BLaER1 treated with 17β-estradiol and CSF1 and Interleukin-3, amounts not matched to agents 10 nM and 100 nM (cell line): ENCODE data around the gene FFAR1.
A peak's percentile ranks its signal among the peaks of the same experiment; 100 is the strongest.

Source experiments
- H3K27ac ChIP-seq, 11 experiments: shearing (Covaris generic); formaldehyde crosslinking; 2 replicates each; pipeline ENCODE4 v1.8.1; 2022
- H3K27me3 ChIP-seq, 11 experiments: shearing (Covaris generic); formaldehyde crosslinking; 2 replicates each; pipeline ENCODE4 v1.8.1; 2022
- H3K36me3 ChIP-seq, 11 experiments: shearing (Covaris generic); formaldehyde crosslinking; 2 replicates each; pipeline ENCODE4 v1.8.1; 2022
- H3K4me1 ChIP-seq, 10 experiments: shearing (Covaris generic); formaldehyde crosslinking; 2 replicates each; pipeline ENCODE4 v1.8.1; 2022
- H3K4me2 ChIP-seq, 11 experiments: shearing (Covaris generic); formaldehyde crosslinking; 2 replicates each; pipeline ENCODE4 v1.8.1; 2022
- H3K4me3 ChIP-seq, 10 experiments: shearing (Covaris generic); formaldehyde crosslinking; 2 replicates each; pipeline ENCODE4 v1.8.1; 2022
- H3K9ac ChIP-seq, 11 experiments: shearing (Covaris generic); formaldehyde crosslinking; 2 replicates each; pipeline ENCODE4 v1.8.1; 2022
- H3K9me3 ChIP-seq, 11 experiments: shearing (Covaris generic); formaldehyde crosslinking; replicated peaks in 1 of 11; 2 replicates each; pipeline ENCODE4 v1.8.1; 2022
- H4K20me1 ChIP-seq, 11 experiments: shearing (Covaris generic); formaldehyde crosslinking; 2 replicates each; pipeline ENCODE4 v1.8.1; 2022
- Cebpa-rat ChIP-seq, 11 experiments: shearing (Covaris generic); IDR thresholded peaks; 2 replicates each; pipeline ENCODE4 v1.8.1; 2022

The FFAR1 gene

GRCh38 chr19:35348911-35349611 is 1.4 kb downstream of the FFAR1 start:
- H3K9ac ChIP-seq = peak overlapping the region; percentile 70 to 84 (median 77); a peak in 21 of 22 replicates
- H3K4me1 ChIP-seq = peaks cover 95 to 100% (median 99%) of the 10 kb centered on the region in 10 experiments
- peaks cover 0 to 25% (median 19%) of the 10 kb centered on the region in 11 experiments; a peak in 19 of 22 replicates for H3K36me3 ChIP-seq
- H3K27me3 ChIP-seq = no peaks in the 10 kb centered on the region
- H3K4me2 ChIP-seq = peak overlapping the region; percentile 80 to 98 (median 92)
- no peaks in the 10 kb centered on the region for H3K9me3 ChIP-seq
- H3K27ac ChIP-seq = peak overlapping the region; percentile 81 to 97 (median 91)
- H3K4me3 ChIP-seq = peak overlapping the region in 7 of 10 experiments; percentile 0 to 66 (median 49); a peak in 11 of 20 replicates
- no peak for TF ChIP-seq Cebpa-rat (IDR thresholded peaks at IDR 0.05)
- peaks cover 0 to 5% (median 0%) of the 10 kb centered on the region in 11 experiments; a peak in 1 of 22 replicates for H4K20me1 ChIP-seq

- Histone ChIP-seq H3K9ac (peak overlapping the region; percentile 70 to 84 (median 77); a peak in 21 of 22 replicates), H3K4me3 (peak overlapping the region in 9 of 10 experiments; percentile 0 to 66 (median 47); a peak in 11 of 20 replicates), H3K4me2 (peak overlapping the region; percentile 80 to 98 (median 92))
These were observed 2.2 kb downstream of the FFAR1 start for GRCh38 chr19:35349614-35350521.

GRCh38 chr19:35350591-35350990 is 2.9 kb downstream of the FFAR1 start:
- H3K9me3 ChIP-seq = no peaks in the 10 kb centered on the region

More at GRCh38 chr19:35349614-35350521, 2.2 kb downstream of the FFAR1 start:
- no peaks in the 10 kb centered on the region for H3K9me3 ChIP-seq
- TF ChIP-seq Cebpa-rat (IDR thresholded peaks at IDR 0.05) = no peak
- peak overlapping the region; percentile 81 to 97 (median 91) for H3K27ac ChIP-seq
- H3K4me1 ChIP-seq = peaks cover 90 to 100% (median 95%) of the 10 kb centered on the region in 10 experiments
- H4K20me1 ChIP-seq = no peaks in the 10 kb centered on the region; a peak in 1 of 22 replicates
- peaks cover 2 to 16% (median 11%) of the 10 kb centered on the region in 11 experiments; a peak in 19 of 22 replicates for H3K36me3 ChIP-seq
- no peaks in the 10 kb centered on the region for H3K27me3 ChIP-seq

GRCh38 chr19:35351411-35352176 is 3.9 kb downstream of the FFAR1 start:
- Histone ChIP-seq H4K20me1 (no peaks in the 10 kb centered on the region), H3K4me2 (peak overlapping the region; percentile 80 to 98 (median 92)), H3K27ac (peak overlapping the region; percentile 81 to 97 (median 91)), H3K36me3 (peaks cover 0 to 20% (median 0%) of the 10 kb centered on the region in 11 experiments; a peak in 6 of 22 replicates), H3K27me3 (no peaks in the 10 kb centered on the region), H3K9me3 (no peaks in the 10 kb centered on the region), H3K4me1 (peaks cover 90 to 100% (median 95%) of the 10 kb centered on the region in 10 experiments), H3K4me3 (peak overlapping the region; percentile 31 to 66 (median 47); a peak in 19 of 20 replicates), H3K9ac (peak overlapping the region; percentile 70 to 84 (median 77))
- TF ChIP-seq Cebpa-rat (IDR thresholded peaks at IDR 0.05) = no peak

More at GRCh38 chr19:35350591-35350990, 2.9 kb downstream of the FFAR1 start:
- Histone ChIP-seq H4K20me1 (no peaks in the 10 kb centered on the region; a peak in 1 of 22 replicates), H3K4me3 (peak overlapping the region; percentile 11 to 66 (median 46); a peak in 14 of 20 replicates), H3K4me2 (peak overlapping the region; percentile 80 to 98 (median 92)), H3K36me3 (peaks cover under 1 to 17% (median 8%) of the 10 kb centered on the region in 11 experiments; a peak in 17 of 22 replicates), H3K9ac (peak overlapping the region; percentile 70 to 84 (median 77)), H3K27ac (peak overlapping the region; percentile 81 to 97 (median 91)), H3K4me1 (peaks cover 90 to 100% (median 95%) of the 10 kb centered on the region in 10 experiments), H3K27me3 (no peaks in the 10 kb centered on the region)
- no peak for TF ChIP-seq Cebpa-rat (IDR thresholded peaks at IDR 0.05)

GRCh38 chr19:35352177-35352447 is 4.4 kb downstream of the FFAR1 start:
- TF ChIP-seq Cebpa-rat (IDR thresholded peaks at IDR 0.05) = no peak
- H3K36me3 ChIP-seq = peaks cover 0 to 20% (median 0%) of the 10 kb centered on the region in 11 experiments; a peak in 6 of 22 replicates
- H3K9me3 ChIP-seq = no peaks in the 10 kb centered on the region
- H3K27me3 ChIP-seq = no peaks in the 10 kb centered on the region
- no peaks in the 10 kb centered on the region for H4K20me1 ChIP-seq
- H3K4me3 ChIP-seq = peak overlapping the region; percentile 31 to 66 (median 47)
- H3K27ac ChIP-seq = peak overlapping the region; percentile 81 to 97 (median 91)
- H3K4me2 ChIP-seq = peak overlapping the region; percentile 80 to 98 (median 92)
- peaks cover 85 to 100% (median 95%) of the 10 kb centered on the region in 10 experiments for H3K4me1 ChIP-seq
- H3K9ac ChIP-seq = peak overlapping the region; percentile 70 to 84 (median 77)

- H3K27ac ChIP-seq = peak overlapping the region; percentile 81 to 97 (median 91)
- TF ChIP-seq Cebpa-rat (IDR thresholded peaks at IDR 0.05) = no peak
These were observed 5.0 kb downstream of the FFAR1 start for GRCh38 chr19:35352448-35353304.

GRCh38 chr19:35353635-35354034 is 5.9 kb downstream of the FFAR1 start:
- Histone ChIP-seq H3K4me2 (peak overlapping the region; percentile 80 to 98 (median 92); a peak in 19 of 22 replicates), H3K27ac (peak overlapping the region in 6 of 11 experiments; percentile 32 to 95 (median 91); a peak in 7 of 22 replicates), H3K4me3 (peak overlapping the region in 3 of 10 experiments; percentile 47 to 66 (median 58); a peak in 6 of 20 replicates), H3K27me3 (no peaks in the 10 kb centered on the region), H3K9me3 (no peaks in the 10 kb centered on the region), H3K4me1 (peaks cover 82 to 99% (median 95%) of the 10 kb centered on the region in 10 experiments), H4K20me1 (no peaks in the 10 kb centered on the region), H3K9ac (peak overlapping the region in 7 of 11 experiments; percentile 46 to 84 (median 76); a peak in 10 of 22 replicates), H3K36me3 (peaks cover 0 to 20% (median 0%) of the 10 kb centered on the region in 11 experiments; a peak in 5 of 22 replicates)
- TF ChIP-seq Cebpa-rat (IDR thresholded peaks at IDR 0.05) = no peak

More at GRCh38 chr19:35352448-35353304, 5.0 kb downstream of the FFAR1 start:
- no peaks in the 10 kb centered on the region for H3K9me3 ChIP-seq
- peaks cover 84 to 100% (median 96%) of the 10 kb centered on the region in 10 experiments for H3K4me1 ChIP-seq
- peaks cover 0 to 20% (median 0%) of the 10 kb centered on the region in 11 experiments; a peak in 6 of 22 replicates for H3K36me3 ChIP-seq
- no peaks in the 10 kb centered on the region for H4K20me1 ChIP-seq
- H3K4me3 ChIP-seq = peak overlapping the region; percentile 31 to 66 (median 47)
- peak overlapping the region; percentile 80 to 98 (median 92) for H3K4me2 ChIP-seq
- peak overlapping the region; percentile 70 to 84 (median 77) for H3K9ac ChIP-seq
- no peaks in the 10 kb centered on the region for H3K27me3 ChIP-seq
